ENCODE results near the gene ELP2.

GRCh38 chr18:36114251-36114650 is 15.4 kb upstream of the ELP2 start:
- TF ChIP-seq CTCF (IDR thresholded peaks at IDR 0.05; ENCODE audit: poor library complexity, severe bottlenecking) (no peak), TAF1 (IDR thresholded peaks at IDR 0.05; ENCODE audit: low read depth) (no peak), POLR2AphosphoS5 (IDR thresholded peaks at IDR 0.05) (no peak), RAD21 (conservative IDR thresholded peaks at IDR 0.05) (no peak), EZH2 (IDR thresholded peaks at IDR 0.05; ENCODE audit: borderline replicate concordance, insufficient read depth, low read length, poor library complexity, severe bottlenecking) (no peak), MXI1 (conservative IDR thresholded peaks at IDR 0.05; ENCODE audit: poor library complexity, severe bottlenecking) (no peak), EP300 (conservative IDR thresholded peaks at IDR 0.05; ENCODE audit: poor library complexity, severe bottlenecking) (no peak), SMC3 (conservative IDR thresholded peaks at IDR 0.05; ENCODE audit: poor library complexity) (no peak)
- TF ChIP-seq, protein P1, sequence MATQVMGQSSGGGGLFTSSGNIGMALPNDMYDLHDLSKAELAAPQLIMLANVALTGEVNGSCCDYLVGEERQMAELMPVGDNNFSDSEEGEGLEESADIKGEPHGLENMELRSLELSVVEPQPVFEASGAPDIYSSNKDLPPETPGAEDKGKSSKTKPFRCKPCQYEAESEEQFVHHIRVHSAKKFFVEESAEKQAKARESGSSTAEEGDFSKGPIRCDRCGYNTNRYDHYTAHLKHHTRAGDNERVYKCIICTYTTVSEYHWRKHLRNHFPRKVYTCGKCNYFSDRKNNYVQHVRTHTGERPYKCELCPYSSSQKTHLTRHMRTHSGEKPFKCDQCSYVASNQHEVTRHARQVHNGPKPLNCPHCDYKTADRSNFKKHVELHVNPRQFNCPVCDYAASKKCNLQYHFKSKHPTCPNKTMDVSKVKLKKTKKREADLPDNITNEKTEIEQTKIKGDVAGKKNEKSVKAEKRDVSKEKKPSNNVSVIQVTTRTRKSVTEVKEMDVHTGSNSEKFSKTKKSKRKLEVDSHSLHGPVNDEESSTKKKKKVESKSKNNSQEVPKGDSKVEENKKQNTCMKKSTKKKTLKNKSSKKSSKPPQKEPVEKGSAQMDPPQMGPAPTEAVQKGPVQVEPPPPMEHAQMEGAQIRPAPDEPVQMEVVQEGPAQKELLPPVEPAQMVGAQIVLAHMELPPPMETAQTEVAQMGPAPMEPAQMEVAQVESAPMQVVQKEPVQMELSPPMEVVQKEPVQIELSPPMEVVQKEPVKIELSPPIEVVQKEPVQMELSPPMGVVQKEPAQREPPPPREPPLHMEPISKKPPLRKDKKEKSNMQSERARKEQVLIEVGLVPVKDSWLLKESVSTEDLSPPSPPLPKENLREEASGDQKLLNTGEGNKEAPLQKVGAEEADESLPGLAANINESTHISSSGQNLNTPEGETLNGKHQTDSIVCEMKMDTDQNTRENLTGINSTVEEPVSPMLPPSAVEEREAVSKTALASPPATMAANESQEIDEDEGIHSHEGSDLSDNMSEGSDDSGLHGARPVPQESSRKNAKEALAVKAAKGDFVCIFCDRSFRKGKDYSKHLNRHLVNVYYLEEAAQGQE (IDR thresholded peaks at IDR 0.05; ENCODE audit: borderline replicate concordance): no peak

All from neural cell (in vitro differentiated cells).